GM21528 (cell line): ENCODE measurements around the gene TAPT1.

Source experiments
- ATAC-seq: cut with Tn5 transposase; IDR thresholded peaks from one replicate; pipeline ENCODE4 v1.9.1; 2021; ENCODE audit warnings: mild to moderate bottlenecking, moderate library complexity; ENCODE audit not compliant: unreplicated experiment, low FRiP score

The TAPT1 gene

GRCh38 chr4:16250661-16251365, 24.5 kb upstream of the TAPT1 start:
- ATAC-seq = no peak

DNA sequence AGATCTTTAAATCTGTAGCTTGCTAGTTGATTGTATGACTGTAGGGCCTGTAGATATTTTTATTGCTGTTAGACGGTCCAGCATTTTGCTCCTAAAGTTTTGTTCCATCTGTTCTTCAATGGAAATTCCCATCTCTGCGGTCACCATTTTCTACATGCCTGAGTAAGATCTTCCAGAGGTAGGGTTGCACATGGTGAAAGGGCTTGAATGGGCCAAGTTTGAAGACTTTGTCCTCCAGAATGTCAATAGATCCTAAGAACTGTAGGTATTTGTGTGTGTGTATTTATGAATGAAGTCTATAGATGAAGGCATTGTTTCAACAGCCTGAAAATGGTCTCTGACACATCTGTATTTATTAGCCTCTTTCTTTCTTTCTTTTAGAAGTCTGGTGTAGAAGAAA, 22.3 kb upstream of the TAPT1 start:
- no peak for ATAC-seq

DNA sequence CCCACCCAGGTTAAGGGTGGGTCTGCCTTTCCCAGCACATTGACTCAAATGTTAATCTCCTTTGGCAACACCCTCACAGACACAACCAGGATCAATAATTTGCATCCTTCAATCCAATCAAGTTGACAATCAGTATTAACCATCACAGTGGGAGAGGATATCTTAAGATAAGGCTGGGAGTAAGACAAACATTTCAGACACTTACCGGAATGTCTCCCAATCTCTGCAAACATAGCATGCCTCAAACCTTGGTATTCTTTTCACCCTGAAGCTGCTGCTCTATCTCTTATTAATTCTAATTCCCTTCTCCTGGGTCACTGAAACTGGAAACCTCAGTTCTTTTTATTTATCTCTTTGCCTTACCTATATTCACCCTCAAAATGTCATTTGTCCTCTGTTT, 19.0 kb upstream of the TAPT1 start:
- no peak for ATAC-seq

DNA sequence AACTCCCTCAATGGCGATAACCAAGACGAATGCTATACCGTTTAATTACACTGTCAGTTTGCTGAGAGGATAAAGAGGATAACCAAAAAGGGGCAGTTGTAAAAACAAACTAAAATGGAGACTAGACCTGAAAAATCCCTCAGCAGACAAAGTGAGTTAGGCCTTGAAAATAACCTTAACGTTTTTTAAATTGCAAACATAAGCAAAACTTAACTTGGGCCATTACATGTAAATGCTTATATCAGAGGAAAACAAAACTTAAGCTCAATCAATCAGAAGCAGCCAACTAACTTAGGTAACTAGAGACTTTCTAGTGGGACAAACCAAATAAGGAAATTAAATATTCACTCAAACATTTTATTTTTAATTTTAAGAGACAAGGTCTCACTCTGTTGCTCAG, 17.0 kb upstream of the TAPT1 start:
- no peak for ATAC-seq

DNA sequence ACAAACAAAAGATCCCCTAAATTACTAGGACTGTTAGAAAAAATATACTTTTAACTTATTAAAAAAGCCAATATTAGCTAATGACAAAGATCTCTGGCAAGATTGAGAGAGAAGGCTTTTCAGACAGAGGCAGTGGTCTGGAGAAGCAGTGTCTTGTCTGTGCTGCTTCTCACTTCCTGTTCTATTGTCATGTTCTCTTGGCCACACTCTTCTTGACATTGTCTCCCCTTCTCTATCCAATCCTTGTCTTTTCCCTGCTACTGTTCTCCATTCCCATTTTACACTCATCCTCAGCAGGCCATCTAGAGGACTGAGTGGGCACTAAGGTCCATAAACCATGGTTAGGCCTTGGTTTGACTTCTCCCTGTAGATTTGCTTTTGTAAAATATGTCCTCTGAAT, 14.0 kb upstream of the TAPT1 start:
- ATAC-seq = no peak

DNA sequence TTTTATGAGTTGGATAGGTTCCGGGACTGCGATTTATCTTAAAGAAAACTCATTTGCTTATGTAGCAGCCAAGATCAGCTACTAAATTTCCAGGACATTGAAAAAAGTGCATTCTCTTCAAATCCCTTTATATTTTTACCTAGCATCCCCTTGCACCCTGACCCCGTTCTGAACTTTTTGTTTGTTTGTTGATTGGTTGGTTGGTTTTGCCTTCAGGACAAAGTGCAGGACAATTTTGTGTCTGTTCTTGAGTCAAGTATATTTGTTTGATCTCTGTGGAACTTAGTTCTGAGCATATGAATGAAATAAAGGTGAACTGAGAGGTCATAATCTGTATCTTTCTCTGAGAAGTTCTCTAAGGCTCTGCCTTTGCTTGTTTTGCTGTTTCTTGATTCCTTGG, 12.8 kb upstream of the TAPT1 start:
- no peak for ATAC-seq

DNA sequence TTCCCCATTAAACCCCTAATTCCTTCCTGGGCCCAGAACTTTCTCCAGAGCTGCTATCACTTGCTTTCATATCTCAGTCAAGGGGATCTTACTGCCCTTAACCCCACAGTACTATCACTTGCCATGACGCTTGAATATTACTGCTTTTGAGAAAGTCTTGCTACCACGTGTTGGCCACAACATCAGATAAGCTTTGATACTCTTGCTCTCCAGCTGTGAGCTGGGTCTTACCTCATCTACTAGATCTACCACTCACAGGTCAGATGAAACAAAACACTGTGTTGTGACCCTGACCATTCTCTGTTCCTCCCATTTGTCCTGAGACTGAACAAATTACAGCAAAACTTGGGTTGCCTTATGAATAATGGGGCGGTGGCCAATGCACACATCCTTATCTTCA, 12.1 kb upstream of the TAPT1 start:
- no peak for ATAC-seq

GRCh38 chr4:16237715-16238114, 11.4 kb upstream of the TAPT1 start:
- ATAC-seq = no peak

- no peak for ATAC-seq
Observed at GRCh38 chr4:16236402-16237023, 10.2 kb upstream of the TAPT1 start.

GRCh38 chr4:16235209-16235608, 8.9 kb upstream of the TAPT1 start:
- ATAC-seq = no peak

DNA sequence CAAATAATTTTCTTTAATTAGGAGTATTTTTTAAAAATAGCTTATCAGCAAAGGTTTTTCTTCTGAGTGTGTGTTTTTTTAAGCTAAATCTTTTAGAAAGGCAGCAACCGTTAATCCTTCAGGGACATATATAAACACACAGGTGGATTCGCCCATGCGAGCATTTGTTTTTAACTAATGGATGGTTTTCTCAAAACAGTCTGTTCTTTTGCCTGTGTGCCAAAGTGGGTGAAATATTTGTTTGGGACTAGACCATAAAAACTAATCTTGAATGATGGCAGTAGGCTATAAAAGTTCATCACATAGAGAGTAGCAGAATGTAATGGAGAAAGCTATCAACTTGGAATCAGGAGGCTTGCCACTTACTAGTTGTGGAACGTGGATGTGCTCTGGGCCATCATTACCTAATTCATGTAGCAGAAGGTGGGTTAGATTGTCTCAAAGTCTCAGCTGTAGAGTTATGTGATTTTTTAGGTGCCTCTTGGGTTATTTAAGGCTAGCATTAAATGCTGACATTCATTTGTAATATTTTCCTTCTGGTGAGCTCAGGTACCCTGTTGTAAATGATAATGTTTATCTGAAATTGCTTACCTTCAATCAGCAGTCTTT, 7.4 kb upstream of the TAPT1 start:
- ATAC-seq = no peak

- no peak for ATAC-seq
Observed at GRCh38 chr4:16231570-16232245, 5.4 kb upstream of the TAPT1 start.

DNA sequence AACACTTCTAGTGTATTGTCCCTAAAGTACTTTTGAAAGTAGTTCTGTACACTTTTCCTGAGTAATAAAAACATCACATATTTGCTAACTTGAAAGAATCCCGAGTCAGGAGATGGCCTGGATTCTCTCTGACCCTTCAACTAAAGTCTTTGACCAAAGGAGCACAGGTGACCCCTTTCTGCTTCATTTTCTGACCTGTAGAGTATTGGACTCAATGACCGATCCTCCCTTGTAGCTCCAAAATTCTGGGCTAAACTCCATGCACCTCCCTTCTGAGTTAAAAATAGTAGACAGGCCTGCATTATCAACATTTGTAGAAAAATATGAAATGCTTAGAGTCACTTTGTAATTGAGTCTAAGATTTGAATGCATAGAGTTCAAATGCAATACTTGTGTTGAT, 4.0 kb upstream of the TAPT1 start:
- ATAC-seq = no peak

GRCh38 chr4:16229604-16230003, 3.3 kb upstream of the TAPT1 start:
- ATAC-seq = no peak

- ATAC-seq = no peak
Observed at GRCh38 chr4:16227462-16227868, 1.2 kb upstream of the TAPT1 start.

- peak; percentile 46 for ATAC-seq
Observed at GRCh38 chr4:16226816-16227461, 668 bp upstream of the TAPT1 start.

- ATAC-seq = no peak
Observed at GRCh38 chr4:16225167-16225862, 956 bp downstream of the TAPT1 start.

- ATAC-seq = no peak
Observed at GRCh38 chr4:16224264-16225166, 1.8 kb downstream of the TAPT1 start.

DNA sequence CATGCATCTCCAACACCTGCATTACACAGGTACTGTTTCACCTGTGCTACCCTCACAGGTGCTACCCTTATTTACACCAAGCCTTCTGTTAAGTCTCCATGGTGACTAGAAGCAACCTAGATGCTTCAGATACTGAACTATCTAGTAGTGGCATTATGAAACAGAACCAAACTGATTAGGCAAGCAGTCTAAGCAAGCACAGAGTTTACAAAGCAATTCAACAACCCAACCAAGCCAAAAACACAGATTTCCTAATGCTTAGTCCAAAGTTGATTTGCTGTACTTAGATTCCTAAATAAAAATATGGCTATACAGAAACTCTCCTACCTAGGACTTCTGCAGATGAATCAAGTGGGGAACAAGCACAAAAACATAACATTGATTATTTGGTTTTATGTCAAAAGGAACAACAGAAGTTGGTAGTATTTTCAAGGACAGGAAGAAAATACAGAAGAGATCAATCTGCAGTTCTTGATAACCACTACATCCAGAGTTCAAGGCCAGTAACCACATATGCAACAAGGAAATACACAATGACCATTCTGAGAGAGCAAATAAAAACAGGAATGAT, 3.2 kb downstream of the TAPT1 start:
- no peak for ATAC-seq
